Measurements from ENCODE around the gene AGAP2. TPM values are rescaled to one million over a fixed set of nuclear protein-coding genes. Genes with fewer than 3 reads are reported as not detected.
"Not testable (repeated sequence)": the region's sequence is repeated elsewhere in the genome, so short reads cannot be mapped to it uniquely, and the experiment has no call there.

The AGAP2 gene
- total and polyA plus RNA-seq, 2 donors (not counting 1 experiment from before 2014, with no cell fraction given) = 22.2 to 27.0 TPM

DNA sequence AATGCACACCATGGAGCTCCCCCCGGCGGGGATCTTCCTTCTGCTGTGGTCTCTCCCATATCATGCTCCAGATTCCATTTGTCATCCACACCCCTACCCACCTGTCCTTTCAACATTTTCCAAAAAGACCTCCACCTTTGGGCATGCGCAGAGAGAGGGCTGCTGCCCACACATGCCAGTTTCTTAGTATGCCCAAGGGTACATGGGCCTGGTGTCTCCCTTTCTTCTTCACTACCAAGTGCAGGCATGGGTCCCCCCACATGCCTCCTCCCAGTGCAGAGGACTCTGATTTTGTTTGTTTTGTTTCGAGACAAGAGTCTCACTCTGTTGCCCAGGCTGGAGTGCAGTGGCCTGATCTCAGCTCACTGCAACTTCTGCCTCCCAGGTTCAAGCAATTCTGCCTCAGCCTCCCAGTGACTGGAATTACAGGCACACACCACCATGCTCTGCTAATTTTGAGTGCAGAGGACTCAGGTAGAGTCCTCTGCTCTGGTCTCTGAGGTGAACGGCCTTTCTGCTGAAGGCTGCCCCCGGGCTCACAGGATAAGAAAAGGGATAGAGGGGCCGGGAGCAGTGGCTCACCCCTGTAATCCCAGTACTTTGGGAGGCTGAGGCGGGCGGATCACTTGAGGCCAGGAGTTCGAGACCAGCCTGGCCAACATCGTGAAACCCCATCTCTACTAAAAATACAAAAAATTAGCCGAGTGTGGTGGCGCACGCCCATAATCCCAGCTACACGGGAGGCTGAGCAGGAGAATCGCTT, 16.5 kb downstream of the AGAP2 start:
- H3K4me1 Mint-ChIP-seq = peaks cover 15% of the 10 kb centered on the region
- ATAC-seq (ENCODE audit: low read depth); H3K27me3 Mint-ChIP-seq; H3K27ac ChIP-seq (ENCODE audit: low read length in 2 of 2); H3K4me2 ChIP-seq (replicated peaks; ENCODE audit: low read depth, low read length, poor library complexity, severe bottlenecking); H3K79me2 ChIP-seq (ENCODE audit: control insufficient read depth, insufficient read depth, low read length); H3K9me3 ChIP-seq (ENCODE audit: control extremely low read depth in 1 of 3, control insufficient read depth in 2 of 3, insufficient read depth in 1 of 3, low read length in 2 of 3); DNase-seq; H3K27ac Mint-ChIP-seq; H3K4me3 Mint-ChIP-seq; H3K4me3 ChIP-seq (ENCODE audit: control extremely low read depth in 1 of 5, extremely low read depth in 1 of 5, insufficient read depth in 1 of 5, low read depth in 2 of 5, low read length in 4 of 5); H2AFZ ChIP-seq (ENCODE audit: insufficient read depth, low read depth, low read length, poor library complexity, severe bottlenecking); POLR2A ChIA-PET; H3K9ac ChIP-seq (ENCODE audit: low read length); intact Hi-C loops (cut with micrococcal nuclease); CTCF ChIA-PET; H3K27me3 ChIP-seq (replicated peaks in 1 of 4; ENCODE audit: control extremely low read depth in 1 of 4, control insufficient read depth in 3 of 4, insufficient read depth in 4 of 4, low read length in 3 of 4); H3K9me3 Mint-ChIP-seq (ENCODE audit: insufficient read depth): not testable (repeated sequence)
- WGBS (ENCODE audit: insufficient coverage) = 96% methylated on average over 10 of the region's 16 CpGs
- Histone ChIP-seq H3K36me3 (replicated peaks in 1 of 2; ENCODE audit: control extremely low read depth in 1 of 2, control insufficient read depth in 1 of 2, extremely low read depth in 1 of 2, insufficient read depth in 2 of 2, low read length in 1 of 2) (peaks cover 1 to 55% of the 10 kb centered on the region in 2 experiments), H4K20me1 (ENCODE audit: control insufficient read depth, insufficient read depth, low read length, poor library complexity, severe bottlenecking) (peaks cover 20% of the 10 kb centered on the region), H3K4me1 (ENCODE audit: control insufficient read depth in 2 of 2, insufficient read depth in 2 of 2, low read length in 2 of 2) (peaks cover 8 to 16% of the 10 kb centered on the region in 2 donors)

DNA sequence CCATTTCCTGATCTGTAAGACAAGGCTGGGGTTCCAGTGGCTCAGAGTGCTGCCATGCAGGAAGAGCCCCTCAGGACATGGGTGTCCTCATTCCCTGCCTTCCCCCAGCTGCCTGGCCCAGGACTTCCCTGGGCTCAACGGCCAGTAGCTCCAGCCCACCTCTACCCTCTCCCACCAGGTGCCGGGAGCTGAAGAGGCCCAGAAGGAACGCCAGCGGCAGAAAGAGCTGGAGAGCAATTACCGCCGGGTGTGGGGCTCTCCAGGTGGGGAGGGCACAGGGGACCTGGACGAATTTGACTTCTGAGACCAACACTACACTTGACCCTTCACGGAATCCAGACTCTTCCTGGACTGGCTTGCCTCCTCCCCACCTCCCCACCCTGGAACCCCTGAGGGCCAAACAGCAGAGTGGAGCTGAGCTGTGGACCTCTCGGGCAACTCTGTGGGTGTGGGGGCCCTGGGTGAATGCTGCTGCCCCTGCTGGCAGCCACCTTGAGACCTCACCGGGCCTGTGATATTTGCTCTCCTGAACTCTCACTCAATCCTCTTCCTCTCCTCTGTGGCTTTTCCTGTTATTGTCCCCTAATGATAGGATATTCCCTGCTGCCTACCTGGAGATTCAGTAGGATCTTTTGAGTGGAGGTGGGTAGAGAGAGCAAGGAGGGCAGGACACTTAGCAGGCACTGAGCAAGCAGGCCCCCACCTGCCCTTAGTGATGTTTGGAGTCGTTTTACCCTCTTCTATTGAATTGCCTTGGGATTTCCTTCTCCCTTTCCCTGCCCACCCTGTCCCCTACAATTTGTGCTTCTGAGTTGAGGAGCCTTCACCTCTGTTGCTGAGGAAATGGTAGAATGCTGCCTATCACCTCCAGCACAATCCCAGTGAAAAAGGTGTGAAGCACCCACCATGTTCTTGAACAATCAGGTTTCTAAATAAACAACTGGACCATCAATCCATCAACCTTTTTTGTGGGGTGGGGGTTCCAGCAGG, 17.6 kb downstream of the AGAP2 start:
- Mint-ChIP-seq H3K9me3 (ENCODE audit: insufficient read depth) (no peaks in the 10 kb centered on the region), H3K27ac (no peak overlapping the region), H3K4me1 (peaks cover 18% of the 10 kb centered on the region), H3K4me3 (no peak overlapping the region), H3K27me3 (no peaks in the 10 kb centered on the region)
- WGBS (ENCODE audit: insufficient coverage) = 98% methylated on average over 8 of the region's 11 CpGs
- intact Hi-C loops (cut with micrococcal nuclease) = no loop called here
- POLR2A ChIA-PET = interaction anchor here (0.6 kb wide), 1 partner anchor 21 kb away, joined by 3 read pairs; no protein-coding TSS in a partner anchor
- peaks cover 2 to 58% of the 10 kb centered on the region in 2 experiments for H3K36me3 ChIP-seq (replicated peaks in 1 of 2; ENCODE audit: control extremely low read depth in 1 of 2, control insufficient read depth in 1 of 2, extremely low read depth in 1 of 2, insufficient read depth in 2 of 2, low read length in 1 of 2)
- no peak for TF ChIP-seq EZH2 (IDR thresholded peaks at IDR 0.05; ENCODE audit: borderline replicate concordance, insufficient read depth, low read depth, low read length, poor library complexity, severe bottlenecking)
- TF ChIP-seq, protein P1, sequence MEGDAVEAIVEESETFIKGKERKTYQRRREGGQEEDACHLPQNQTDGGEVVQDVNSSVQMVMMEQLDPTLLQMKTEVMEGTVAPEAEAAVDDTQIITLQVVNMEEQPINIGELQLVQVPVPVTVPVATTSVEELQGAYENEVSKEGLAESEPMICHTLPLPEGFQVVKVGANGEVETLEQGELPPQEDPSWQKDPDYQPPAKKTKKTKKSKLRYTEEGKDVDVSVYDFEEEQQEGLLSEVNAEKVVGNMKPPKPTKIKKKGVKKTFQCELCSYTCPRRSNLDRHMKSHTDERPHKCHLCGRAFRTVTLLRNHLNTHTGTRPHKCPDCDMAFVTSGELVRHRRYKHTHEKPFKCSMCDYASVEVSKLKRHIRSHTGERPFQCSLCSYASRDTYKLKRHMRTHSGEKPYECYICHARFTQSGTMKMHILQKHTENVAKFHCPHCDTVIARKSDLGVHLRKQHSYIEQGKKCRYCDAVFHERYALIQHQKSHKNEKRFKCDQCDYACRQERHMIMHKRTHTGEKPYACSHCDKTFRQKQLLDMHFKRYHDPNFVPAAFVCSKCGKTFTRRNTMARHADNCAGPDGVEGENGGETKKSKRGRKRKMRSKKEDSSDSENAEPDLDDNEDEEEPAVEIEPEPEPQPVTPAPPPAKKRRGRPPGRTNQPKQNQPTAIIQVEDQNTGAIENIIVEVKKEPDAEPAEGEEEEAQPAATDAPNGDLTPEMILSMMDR (IDR thresholded peaks at IDR 0.05) = no peak
- ATAC-seq (ENCODE audit: low read depth) (no peak), DNase-seq (no peak)
- H3K27ac ChIP-seq (ENCODE audit: low read length in 2 of 2) = no peak overlapping the region
- CTCF ChIA-PET = no interaction called here
- no peak overlapping the region for H3K9ac ChIP-seq (ENCODE audit: low read length)
- no peaks in the 10 kb centered on the region for H3K27me3 ChIP-seq (replicated peaks in 1 of 4; ENCODE audit: control extremely low read depth in 1 of 4, control insufficient read depth in 3 of 4, insufficient read depth in 4 of 4, low read length in 3 of 4)
- H4K20me1 ChIP-seq (ENCODE audit: control insufficient read depth, insufficient read depth, low read length, poor library complexity, severe bottlenecking) = peaks cover 27% of the 10 kb centered on the region
- peaks cover 15 to 20% of the 10 kb centered on the region in 2 donors for H3K4me1 ChIP-seq (ENCODE audit: control insufficient read depth in 2 of 2, insufficient read depth in 2 of 2, low read length in 2 of 2)
- no peak overlapping the region for H3K4me3 ChIP-seq (ENCODE audit: control extremely low read depth in 1 of 5, extremely low read depth in 1 of 5, insufficient read depth in 1 of 5, low read depth in 2 of 5, low read length in 4 of 5)
- H3K79me2 ChIP-seq (ENCODE audit: control insufficient read depth, insufficient read depth, low read length) = peaks cover under 1% of the 10 kb centered on the region
- H3K4me2 ChIP-seq (replicated peaks; ENCODE audit: low read depth, low read length, poor library complexity, severe bottlenecking) = no peak overlapping the region
- no peak overlapping the region for H2AFZ ChIP-seq (ENCODE audit: insufficient read depth, low read depth, low read length, poor library complexity, severe bottlenecking)
- no peaks in the 10 kb centered on the region for H3K9me3 ChIP-seq (ENCODE audit: control extremely low read depth in 1 of 3, control insufficient read depth in 2 of 3, insufficient read depth in 1 of 3, low read length in 2 of 3)
